IPS-15b (cell line): Measurements from ENCODE around the gene BICC1.

ENCODE experiments used
- H3K27me3 ChIP-seq: one replicate; pipeline ENCODE4 v1.6.1; 2013; ENCODE audit warnings: low read length; ENCODE audit not compliant: control insufficient read depth, insufficient read depth
- H3K36me3 ChIP-seq: one replicate; pipeline ENCODE4 v1.6.1; 2013; ENCODE audit warnings: low read length; ENCODE audit not compliant: control insufficient read depth, insufficient read depth
- H3K4me1 ChIP-seq: one replicate; pipeline ENCODE4 v1.6.1; 2013; ENCODE audit warnings: mild to moderate bottlenecking, low read length; ENCODE audit not compliant: control insufficient read depth, insufficient read depth
- H3K4me3 ChIP-seq: one replicate; pipeline ENCODE4 v1.5.1; 2013; ENCODE audit warnings: low read depth, low read length
- H3K9ac ChIP-seq: one replicate; pipeline ENCODE4 v1.6.1; 2013; ENCODE audit warnings: low read depth, mild to moderate bottlenecking, low read length
- H3K9me3 ChIP-seq: one replicate; pipeline ENCODE4 v1.6.1; 2013; ENCODE audit warnings: mild to moderate bottlenecking, low read length; ENCODE audit not compliant: control insufficient read depth, insufficient read depth

Gene BICC1

DNA sequence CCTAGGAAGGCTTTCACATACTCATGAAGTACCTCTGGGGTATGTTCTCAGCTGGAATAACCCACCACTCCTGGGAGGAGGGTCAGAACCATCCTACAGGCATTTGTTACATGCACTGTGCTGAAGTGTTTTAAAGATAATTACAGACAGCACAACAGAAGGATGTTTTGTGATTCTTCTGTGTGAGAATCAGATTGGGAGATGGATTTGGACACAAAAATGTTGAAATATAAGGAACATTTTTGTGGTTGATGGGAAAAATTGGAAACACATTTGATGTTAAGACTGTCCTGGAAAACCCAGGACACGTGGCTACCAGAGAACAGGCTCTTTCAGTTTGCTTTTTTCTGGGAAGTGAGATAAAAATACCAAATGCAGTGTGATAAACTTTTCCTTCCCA is 61.4 kb downstream of the BICC1 start:
- no peak overlapping the region for H3K4me3 ChIP-seq
- no peaks in the 10 kb centered on the region for H3K36me3 ChIP-seq
- H3K4me1 ChIP-seq = no peaks in the 10 kb centered on the region
- no peaks in the 10 kb centered on the region for H3K27me3 ChIP-seq
- no peak overlapping the region for H3K9ac ChIP-seq
- H3K9me3 ChIP-seq = no peaks in the 10 kb centered on the region

DNA sequence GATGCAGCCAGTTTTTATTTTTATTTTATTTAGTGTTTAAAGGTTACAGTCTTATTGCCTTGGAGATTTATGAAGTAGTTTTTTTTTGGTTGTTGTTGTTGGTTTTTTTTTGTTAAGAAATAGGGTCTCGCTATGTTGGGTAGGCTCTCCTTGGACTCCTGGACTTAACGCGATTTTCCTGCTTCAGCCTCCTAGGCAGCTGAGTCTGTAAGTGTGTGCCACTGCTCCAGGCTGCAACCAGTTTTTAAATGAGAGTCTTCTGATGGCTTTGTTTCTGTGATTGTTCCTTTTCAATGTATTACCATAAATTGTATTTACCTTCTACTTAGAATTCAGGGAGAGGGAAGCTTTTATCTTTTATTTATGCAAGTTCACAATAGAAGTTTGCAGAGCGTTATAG is 62.8 kb downstream of the BICC1 start:
- H3K27me3 ChIP-seq = no peaks in the 10 kb centered on the region

DNA sequence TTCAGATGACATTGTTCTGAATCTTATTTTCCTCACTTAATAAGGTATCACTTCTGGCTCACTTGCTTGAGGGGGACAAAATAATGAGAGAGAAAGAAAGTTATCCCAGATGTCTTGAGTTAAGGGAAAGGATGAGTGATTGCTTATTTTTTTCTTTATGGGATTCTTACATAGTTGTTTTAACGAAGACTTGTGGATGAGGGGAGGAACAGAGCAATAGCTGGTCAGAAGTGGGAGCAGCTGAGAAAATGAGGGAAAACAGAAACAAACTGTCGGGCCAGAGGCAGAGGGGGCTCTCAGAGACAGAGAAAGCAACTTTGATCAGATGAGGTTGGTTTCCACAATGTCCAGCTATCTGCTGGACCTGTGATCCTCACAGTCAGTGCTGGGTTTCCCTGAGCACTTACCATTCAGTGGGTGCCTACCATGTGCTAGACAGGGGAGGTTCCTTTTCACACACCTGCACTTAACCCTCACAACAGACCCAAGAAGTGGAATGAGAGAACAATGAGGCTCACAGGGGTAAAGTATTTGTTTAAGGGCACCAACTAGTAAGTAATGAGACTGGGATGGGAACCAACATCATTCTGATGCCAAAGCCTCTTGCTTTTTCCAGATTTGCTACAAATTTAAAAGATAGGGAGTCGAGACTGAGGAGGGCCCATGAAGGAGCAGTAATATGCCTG is 64.2 kb downstream of the BICC1 start:
- Histone ChIP-seq H3K9ac (no peak overlapping the region), H3K4me1 (no peaks in the 10 kb centered on the region), H3K36me3 (no peaks in the 10 kb centered on the region)

More for the DNA sequence above, 62.8 kb downstream of the BICC1 start:
- Histone ChIP-seq H3K9me3 (no peaks in the 10 kb centered on the region), H3K36me3 (no peaks in the 10 kb centered on the region), H3K9ac (no peak overlapping the region), H3K4me1 (no peaks in the 10 kb centered on the region), H3K4me3 (no peak overlapping the region)

DNA sequence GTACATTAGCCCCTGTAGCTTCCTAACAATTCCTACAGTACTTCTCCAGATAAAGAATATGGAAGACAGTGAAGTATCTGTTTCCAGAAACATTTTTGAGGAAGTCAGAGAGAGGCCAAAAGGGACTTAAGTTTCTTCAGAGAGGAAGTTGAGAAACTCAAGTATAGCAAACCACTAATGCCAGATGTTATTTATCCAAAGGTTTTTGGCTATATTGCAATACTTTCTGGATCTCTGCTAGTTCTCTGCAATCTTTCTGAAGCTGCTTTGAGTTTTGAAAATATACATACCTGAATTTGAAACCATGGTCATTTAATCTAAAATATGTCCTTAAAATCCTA is 64.7 kb downstream of the BICC1 start:
- H3K9ac ChIP-seq = no peak overlapping the region
- H3K4me3 ChIP-seq = no peak overlapping the region
- no peaks in the 10 kb centered on the region for H3K36me3 ChIP-seq
- no peaks in the 10 kb centered on the region for H3K27me3 ChIP-seq
- no peaks in the 10 kb centered on the region for H3K9me3 ChIP-seq
- no peaks in the 10 kb centered on the region for H3K4me1 ChIP-seq

More for the DNA sequence above, 64.2 kb downstream of the BICC1 start:
- Histone ChIP-seq H3K9me3 (no peaks in the 10 kb centered on the region), H3K4me3 (no peak overlapping the region), H3K27me3 (no peaks in the 10 kb centered on the region)

DNA sequence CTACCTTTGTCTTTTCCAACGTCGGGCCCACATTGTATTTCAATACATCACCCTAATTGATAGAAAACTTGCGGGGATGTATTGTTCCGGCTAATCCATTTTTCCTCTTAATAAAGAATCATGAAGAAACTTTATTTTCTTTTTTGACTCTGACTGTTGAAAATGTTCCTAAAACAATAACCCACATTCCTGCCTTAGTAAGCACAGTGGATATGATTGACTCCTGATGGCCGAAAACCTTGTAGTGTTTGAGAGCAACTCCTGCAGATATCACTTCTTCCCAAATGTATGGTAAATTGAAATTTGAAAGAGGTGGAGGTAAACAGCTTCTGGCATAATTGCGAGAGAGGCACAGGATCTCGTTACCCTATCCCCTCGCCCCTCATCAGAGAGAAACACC is 65.7 kb downstream of the BICC1 start:
- Histone ChIP-seq H3K27me3 (no peaks in the 10 kb centered on the region), H3K4me1 (no peaks in the 10 kb centered on the region), H3K9ac (no peak overlapping the region), H3K4me3 (no peak overlapping the region), H3K36me3 (no peaks in the 10 kb centered on the region), H3K9me3 (no peaks in the 10 kb centered on the region)

DNA sequence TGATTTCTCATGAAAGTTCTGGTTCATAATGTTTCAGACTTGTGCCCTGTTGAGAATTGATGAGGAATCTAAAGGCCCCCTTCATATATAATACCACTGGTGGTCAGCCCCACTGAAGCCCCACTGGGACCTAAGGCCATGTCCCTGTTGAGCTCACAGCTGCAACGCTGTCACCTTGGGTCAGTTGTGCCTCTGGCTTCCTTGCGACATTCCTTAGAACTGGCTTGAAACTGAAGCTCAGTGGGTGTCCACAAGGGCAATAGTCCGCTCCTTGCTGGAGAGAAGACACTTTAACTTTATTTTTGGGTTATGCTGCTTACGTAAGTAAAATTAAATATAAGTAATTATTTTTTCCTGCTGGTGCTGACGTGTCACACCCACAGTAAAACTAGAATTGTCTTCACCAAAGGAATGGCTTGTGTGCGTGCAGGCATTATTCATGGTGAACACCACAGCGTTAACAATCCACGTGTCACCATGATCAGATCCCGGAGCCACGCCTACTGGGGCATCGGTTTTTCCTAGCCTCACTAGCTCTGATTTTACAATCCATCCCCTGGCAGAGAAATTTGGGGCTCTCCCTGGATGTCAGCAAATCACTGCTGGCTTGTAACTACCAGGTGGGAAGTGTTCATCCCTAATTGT is 66.5 kb downstream of the BICC1 start:
- H3K4me1 ChIP-seq = no peaks in the 10 kb centered on the region
- H3K4me3 ChIP-seq = no peak overlapping the region
- no peaks in the 10 kb centered on the region for H3K36me3 ChIP-seq
- H3K27me3 ChIP-seq = no peaks in the 10 kb centered on the region
- H3K9me3 ChIP-seq = no peaks in the 10 kb centered on the region
- H3K9ac ChIP-seq = no peak overlapping the region

DNA sequence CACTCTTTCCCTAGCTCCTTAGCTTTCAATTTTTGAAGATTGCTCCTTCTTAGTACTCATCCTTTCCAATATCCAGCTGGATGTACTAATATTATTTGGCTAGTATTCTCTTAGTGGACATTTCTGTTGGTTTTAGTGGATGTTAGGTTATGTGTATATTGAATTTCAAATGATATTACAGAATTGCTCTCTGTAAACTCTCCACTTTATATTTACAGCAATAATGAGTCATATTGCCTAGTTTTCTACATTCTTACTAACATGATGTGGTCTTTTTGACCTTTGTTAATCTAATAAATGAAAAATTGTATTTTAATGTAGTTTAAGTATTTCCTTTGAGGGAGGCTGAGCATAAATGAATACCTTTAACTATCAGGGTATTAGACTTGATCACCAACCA is 69.4 kb downstream of the BICC1 start:
- H3K4me3 ChIP-seq = no peak overlapping the region
- H3K27me3 ChIP-seq = no peaks in the 10 kb centered on the region
- no peaks in the 10 kb centered on the region for H3K36me3 ChIP-seq
- H3K9me3 ChIP-seq = no peaks in the 10 kb centered on the region
- no peaks in the 10 kb centered on the region for H3K4me1 ChIP-seq
- no peak overlapping the region for H3K9ac ChIP-seq

DNA sequence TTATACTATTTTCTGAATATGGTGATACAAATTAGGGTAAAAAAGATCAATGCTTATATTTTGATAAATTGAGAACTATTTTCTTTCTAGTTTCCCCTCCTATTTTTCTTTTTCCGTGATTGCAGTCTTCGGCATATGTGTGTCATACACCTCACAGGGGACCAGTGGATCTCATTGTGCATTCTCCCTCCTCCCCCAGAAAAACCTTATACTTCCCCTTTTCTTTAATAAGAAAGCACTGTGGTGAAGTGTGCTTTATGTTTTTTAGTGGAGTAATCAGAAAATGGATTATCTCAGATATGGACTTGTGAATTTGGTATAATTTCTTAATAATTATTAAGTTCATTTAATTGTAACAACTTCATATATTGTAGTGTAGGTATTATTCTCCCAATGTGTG is 72.8 kb downstream of the BICC1 start:
- H3K27me3 ChIP-seq = no peaks in the 10 kb centered on the region
- no peaks in the 10 kb centered on the region for H3K4me1 ChIP-seq
- no peaks in the 10 kb centered on the region for H3K9me3 ChIP-seq
- no peak overlapping the region for H3K4me3 ChIP-seq
- H3K9ac ChIP-seq = no peak overlapping the region
- H3K36me3 ChIP-seq = no peaks in the 10 kb centered on the region

DNA sequence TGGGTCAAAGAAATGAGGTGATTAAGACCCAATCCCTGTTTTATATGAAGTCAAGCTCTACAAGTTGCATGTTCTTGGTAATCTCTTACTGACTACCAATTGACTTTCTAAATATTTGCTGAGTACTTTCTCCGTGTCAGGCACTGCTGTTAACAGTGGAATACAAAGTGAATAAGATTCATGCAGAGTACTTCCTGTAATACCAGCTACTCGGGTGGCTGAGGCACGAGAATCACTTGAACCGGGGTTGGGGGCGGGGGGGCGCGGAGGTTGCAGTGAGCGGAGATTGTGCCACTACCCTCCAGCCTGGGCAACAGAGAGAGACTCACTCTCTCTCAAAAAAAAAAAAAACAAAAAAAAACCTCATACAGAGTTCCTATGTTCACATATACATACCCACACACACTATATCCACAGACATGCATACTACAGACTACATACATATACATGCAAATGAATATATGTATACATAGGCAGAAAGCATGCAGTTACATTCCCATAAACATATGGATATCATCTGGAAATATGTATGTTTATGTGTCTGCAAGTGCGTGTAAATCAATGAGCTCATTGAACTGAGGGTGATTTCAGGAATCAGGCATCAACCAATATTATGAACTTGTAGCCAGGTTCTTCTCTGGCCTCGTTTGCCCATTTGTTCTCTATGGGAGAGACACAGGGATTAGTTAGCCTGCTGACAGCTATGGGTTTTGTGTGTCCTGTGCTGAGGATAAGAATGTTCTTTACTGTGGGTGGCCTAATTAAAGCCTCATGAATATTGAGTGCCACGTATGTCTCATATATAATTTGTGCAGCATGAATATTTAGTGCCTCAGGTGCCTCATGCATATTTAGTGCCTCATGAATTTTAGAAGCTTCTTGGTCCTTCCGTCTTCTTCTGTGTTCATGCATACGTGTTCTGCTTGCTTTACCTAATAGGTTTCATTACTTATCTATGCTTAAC is 73.9 kb downstream of the BICC1 start:
- no peaks in the 10 kb centered on the region for H3K4me1 ChIP-seq
- no peaks in the 10 kb centered on the region for H3K36me3 ChIP-seq
- no peak overlapping the region for H3K9ac ChIP-seq
- no peak overlapping the region for H3K4me3 ChIP-seq
- H3K9me3 ChIP-seq = no peaks in the 10 kb centered on the region
- no peaks in the 10 kb centered on the region for H3K27me3 ChIP-seq

DNA sequence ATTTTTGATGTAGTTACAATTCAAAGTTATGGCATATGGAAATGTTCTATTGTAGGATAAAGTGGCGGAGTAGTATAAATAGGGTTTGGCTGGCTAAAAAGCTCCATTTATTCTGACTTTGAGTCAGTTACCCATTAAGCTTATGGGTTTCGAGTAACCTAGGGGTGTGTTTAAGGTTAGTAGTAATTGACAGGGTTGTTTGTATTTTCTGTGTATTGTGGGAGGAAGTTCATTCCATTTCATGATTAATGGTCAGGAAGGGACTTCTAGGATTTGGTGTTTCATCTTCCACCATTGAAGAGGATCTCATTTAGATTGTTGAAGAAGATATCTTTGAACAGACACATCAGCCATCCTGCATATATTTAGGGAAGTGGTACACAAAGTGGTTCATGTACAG is 75.0 kb downstream of the BICC1 start:
- Histone ChIP-seq H3K36me3 (no peaks in the 10 kb centered on the region), H3K9ac (no peak overlapping the region), H3K9me3 (no peaks in the 10 kb centered on the region), H3K4me1 (no peaks in the 10 kb centered on the region), H3K4me3 (no peak overlapping the region), H3K27me3 (no peaks in the 10 kb centered on the region)

DNA sequence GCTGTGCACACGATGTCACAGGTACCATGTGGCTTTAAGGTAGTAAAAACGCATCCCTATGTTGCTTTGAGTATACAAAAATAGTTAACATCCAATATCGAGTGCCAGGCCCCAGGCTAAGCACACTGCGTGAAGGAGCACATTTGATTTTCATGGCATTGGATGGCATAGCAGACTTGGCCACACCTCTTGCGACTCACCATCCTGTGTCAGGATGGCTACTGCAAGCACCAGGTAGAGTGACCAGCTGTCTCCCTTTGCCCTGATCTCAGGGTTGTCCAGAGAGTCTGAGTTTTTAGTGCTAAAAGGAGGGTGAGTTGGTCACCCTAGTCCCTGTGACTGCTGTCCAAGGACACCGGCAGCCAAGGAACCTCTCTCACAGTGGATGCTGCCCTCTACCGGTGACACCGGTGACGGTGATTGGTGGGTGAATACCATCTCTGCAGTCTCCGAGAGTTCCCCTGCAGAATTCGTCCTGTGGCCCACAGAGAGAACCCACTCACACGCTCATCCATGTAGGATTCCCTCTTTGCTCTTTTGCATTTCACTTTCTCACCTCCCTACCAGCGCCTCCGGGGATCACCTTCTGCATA is 76.1 kb downstream of the BICC1 start:
- Histone ChIP-seq H3K9ac (no peak overlapping the region), H3K9me3 (no peaks in the 10 kb centered on the region), H3K4me3 (no peak overlapping the region)

More for the DNA sequence above, 76.1 kb downstream of the BICC1 start:
- H3K4me1 ChIP-seq = no peaks in the 10 kb centered on the region
- no peaks in the 10 kb centered on the region for H3K27me3 ChIP-seq
- H3K36me3 ChIP-seq = no peaks in the 10 kb centered on the region
